Endothelial cell of umbilical vein (primary cell): ENCODE results near the gene SPEF2. TPM values are rescaled to one million over a fixed set of nuclear protein-coding genes. Genes with fewer than 3 reads are reported as not detected.

Source experiments
- BruUV-seq: library from RNA; stranded (reverse); fragments of 400-500 nt; replicated peaks from 2 replicates; lab custom pipeline; 2021; lab: Mats Ljungman, UMichigan
- CTCF ChIA-PET: fragments of 300-600, 350-600 bp; sonication (Branson Sonifier 250); formaldehyde crosslinking; loops from one replicate; lab custom pipeline; 2021; ENCODE audit warnings: antibody characterized with exemption, inconsistent platforms; lab: Charles Lee
- POLR2A ChIA-PET: fragments of 300-600, 350-600 bp; sonication (Branson Sonifier 250); formaldehyde crosslinking; loops from one replicate; lab custom pipeline; 2021; ENCODE audit warnings: antibody characterized with exemption, inconsistent platforms; lab: Charles Lee
- DNase-seq: peaks from one replicate; pipeline ENCODE4 v3.0.0-alpha.2; 2011; ENCODE audit warnings: low read depth, low spot score
- FAIRE-seq: peaks from 2 replicates; lab custom pipeline; 2011; peaks lifted over from hg19 to GRCh38; lab: Jason Lieb, UNC
- H2AFZ ChIP-seq: 2 replicates; pipeline ENCODE4 v1.6.0; 2012; ENCODE audit warnings: low read depth, low read length, control low read depth, inconsistent platforms
- H3K27ac ChIP-seq: 2 replicates; pipeline ENCODE4 v1.5.1; 2011; ENCODE audit warnings: low read depth, mild to moderate bottlenecking, control low read depth, low read length, moderate library complexity; ENCODE audit not compliant: insufficient read depth
- H3K27me3 ChIP-seq, 2 experiments: 2 replicates each; pipeline versions ENCODE4 v1.6.0 to v1.6.1; 2011; ENCODE audit warnings: low read length in 2 of 2, mixed read lengths in 1 of 2; ENCODE audit not compliant: control insufficient read depth in 2 of 2, insufficient read depth in 2 of 2
- H3K36me3 ChIP-seq, 2 experiments: 2 replicates in 1 of 2; 3 replicates in 1 of 2; pipeline ENCODE4 v1.5.1; 2011; ENCODE audit warnings: low read length in 2 of 2, mild to moderate bottlenecking in 1 of 2, moderate library complexity in 1 of 2; ENCODE audit not compliant: control insufficient read depth in 2 of 2, insufficient read depth in 2 of 2; ENCODE audit errors: extremely low read depth in 1 of 2
- H3K4me1 ChIP-seq: 3 replicates; pipeline ENCODE4 v1.5.1; 2011; ENCODE audit warnings: mild to moderate bottlenecking, low read length; ENCODE audit not compliant: control insufficient read depth, insufficient read depth; ENCODE audit errors: extremely low read depth
- H3K4me2 ChIP-seq: 2 replicates; pipeline ENCODE4 v1.6.1; 2011; ENCODE audit warnings: low read length, control low read depth, mixed read lengths; ENCODE audit not compliant: insufficient read depth
- H3K4me3 ChIP-seq, 3 experiments: fragments of 200-600 bp in 1 of 3; sonication (generic), shearing (Covaris generic) in 1 of 3; replicated peaks in 1 of 3; 2 replicates each; pipeline ENCODE4 v1.5.1; 2011 to 2016; ENCODE audit warnings: control low read depth in 3 of 3, low read length in 3 of 3, mild to moderate bottlenecking in 2 of 3, inconsistent platforms in 1 of 3, low read depth in 1 of 3, moderate library complexity in 1 of 3; ENCODE audit not compliant: insufficient read depth in 1 of 3
- H3K79me2 ChIP-seq: 2 replicates; pipeline ENCODE4 v1.6.0; 2012; ENCODE audit warnings: low read length, inconsistent platforms; ENCODE audit not compliant: control insufficient read depth, insufficient read depth
- H3K9ac ChIP-seq: replicated peaks from 2 replicates; pipeline ENCODE3; 2011; ENCODE audit warnings: low read length, control low read depth; ENCODE audit not compliant: insufficient read depth; ENCODE audit errors: extremely low read depth
- H3K9me1 ChIP-seq: replicated peaks from 3 replicates; pipeline ENCODE4 v1.6.0; 2011; ENCODE audit warnings: mild to moderate bottlenecking, low read length; ENCODE audit not compliant: control insufficient read depth, insufficient read depth; ENCODE audit errors: extremely low read depth
- H3K9me3 ChIP-seq: replicated peaks from 2 replicates; pipeline ENCODE4 v1.5.1; 2012; ENCODE audit warnings: low read length, inconsistent platforms; ENCODE audit not compliant: control insufficient read depth, insufficient read depth
- H4K20me1 ChIP-seq: replicated peaks from 2 replicates; pipeline ENCODE3; 2011; ENCODE audit warnings: mild to moderate bottlenecking, low read length; ENCODE audit not compliant: control insufficient read depth, insufficient read depth; ENCODE audit errors: extremely low read depth
- CTCF ChIP-seq, 2 donors: IDR thresholded peaks; 1 replicate in 1 of 2; 2 replicates in 1 of 2; pipeline ENCODE4 v1.5.1; 2011; ENCODE audit warnings: low read length in 2 of 2, mild to moderate bottlenecking in 2 of 2, moderate library complexity in 2 of 2, control low read depth in 1 of 2, inconsistent platforms in 1 of 2, low read depth in 1 of 2; ENCODE audit not compliant: insufficient read depth in 1 of 2; ENCODE audit errors: extremely low read depth in 1 of 2
- EZH2 ChIP-seq: IDR thresholded peaks from 2 replicates; pipeline ENCODE4 v1.6.1; 2012; ENCODE audit warnings: borderline replicate concordance, low read depth, mild to moderate bottlenecking, moderate library complexity, low read length, inconsistent platforms; ENCODE audit not compliant: severe bottlenecking
- FOS ChIP-seq: IDR thresholded peaks from 2 replicates; pipeline ENCODE4 v1.6.1; 2011; ENCODE audit warnings: mild to moderate bottlenecking, low read length, moderate library complexity, borderline replicate concordance; ENCODE audit not compliant: insufficient read depth
- GATA2 ChIP-seq: IDR thresholded peaks from 2 replicates; pipeline ENCODE4 v1.7.0; 2011; ENCODE audit warnings: low read depth, mild to moderate bottlenecking, moderate library complexity, mixed read lengths, low read length; ENCODE audit not compliant: insufficient read length, insufficient read depth
- JUN ChIP-seq: IDR thresholded peaks from 2 replicates; pipeline ENCODE4 v1.6.1; 2011; ENCODE audit warnings: borderline replicate concordance, low read depth; ENCODE audit not compliant: insufficient read length, insufficient read depth
- MAX ChIP-seq: IDR thresholded peaks from 2 replicates; pipeline ENCODE4 v1.6.1; 2011; ENCODE audit not compliant: insufficient read depth, insufficient read length
- MYC ChIP-seq: IDR thresholded peaks from one replicate; pipeline ENCODE4 v1.6.1; 2011; ENCODE audit warnings: mild to moderate bottlenecking, low read depth, low read length
- POLR2A ChIP-seq: IDR thresholded peaks from 2 replicates; pipeline ENCODE4 v1.6.1; 2012; ENCODE audit warnings: low read depth, mild to moderate bottlenecking, control low read depth, low read length
- POLR2AphosphoS5 ChIP-seq: IDR thresholded peaks from 2 replicates; pipeline ENCODE4 v1.6.1; 2012; ENCODE audit warnings: low read depth, mild to moderate bottlenecking, control low read depth, low read length, moderate library complexity; ENCODE audit not compliant: insufficient read depth
- dilution Hi-C: fragments of 300-500 bp; cut with MboI; formaldehyde crosslinking; loops from one replicate; pipeline ENCODE4 v1.15.0; 2019; ENCODE audit warnings: low sequenced_read_pairs; ENCODE audit not compliant: extremely low pct_ligation_motif_present
- intact Hi-C: fragments of 100-400 bp; cut with micrococcal nuclease; formaldehyde crosslinking; loops from one replicate; pipeline ENCODE4 v1.10.0; 2022
- polyA plus RNA-seq, 4 experiments: library from polyadenylated mRNA; depleted of rRNA in 3 of 4; stranded (reverse) in 3 of 4; unstranded in 1 of 4; fragments of >200 nt; gene quantifications; 2 replicates each; pipeline versions ENCODE4 v1.2.1 to v1.2.3, GENCODE V29; 2011 to 2012; ENCODE audit warnings: missing spikeins in 1 of 4
- total RNA-seq: library from RNA; stranded (reverse); gene quantifications from 2 replicates; pipeline ENCODE4 v1.2.3, GENCODE V29; 2021

SPEF2 gene
- total and polyA plus RNA-seq, 2 donors (not counting 3 experiments of a cell fraction or from before 2014, with no cell fraction given) = 0.28 to 0.73 TPM

GRCh38 chr5:35660451-35660850, 42.8 kb downstream of the SPEF2 start:
- DNase-seq = no peak
- no peaks in the 10 kb centered on the region for H3K36me3 ChIP-seq
- no peak overlapping the region for H3K4me3 ChIP-seq
- no peaks in the 10 kb centered on the region for H3K27me3 ChIP-seq
- dilution Hi-C loops = no loop called here
- no peak overlapping the region for H3K9ac ChIP-seq
- H3K27ac ChIP-seq = no peak overlapping the region
- H3K79me2 ChIP-seq = no peaks in the 10 kb centered on the region
- no peaks in the 10 kb centered on the region for H3K4me1 ChIP-seq
- no TSS peak for BruUV-seq
- H3K4me2 ChIP-seq = no peak overlapping the region
- ChIA-PET POLR2A (no interaction called here), CTCF (interaction anchor here (0.9 to 2.7 kb wide), 4 partner anchors 9 to 265 kb away, joined by 3 to 23 read pairs (median 10); no protein-coding TSS in a partner anchor)
- FAIRE-seq = no peak
- no peak for TF ChIP-seq MYC
- TF ChIP-seq FOS = no peak
- TF ChIP-seq POLR2A = no peak
- TF ChIP-seq CTCF (IDR thresholded peaks at IDR 0.05; ENCODE audit: extremely low read depth in 1 of 2, insufficient read depth in 1 of 2, low read depth in 1 of 2, low read length in 2 of 2) = no peak
- TF ChIP-seq GATA2 = no peak
- no peak for TF ChIP-seq MAX
- TF ChIP-seq POLR2AphosphoS5 = no peak
- TF ChIP-seq JUN = no peak
- TF ChIP-seq EZH2 = no peak
- no peak overlapping the region for H2AFZ ChIP-seq
- no peaks in the 10 kb centered on the region for H4K20me1 ChIP-seq
- no peaks in the 10 kb centered on the region for H3K9me1 ChIP-seq
- intact Hi-C loops = no loop called here
- H3K9me3 ChIP-seq = no peaks in the 10 kb centered on the region
